Endometrial microvascular endothelial cells (primary cell): Measurements from ENCODE around the gene BMP8B. TPM values are rescaled to one million over a fixed set of nuclear protein-coding genes. Genes with fewer than 3 reads are reported as not detected.
"Not testable (repeated sequence)": the region's sequence is repeated elsewhere in the genome, so short reads cannot be mapped to it uniquely, and the experiment has no call there.

ENCODE experiments used
- in situ Hi-C: cut with HindIII; loops from 2 replicates; pipeline ENCODE4 v1.10.0; 2017; ENCODE audit warnings: low sequenced_read_pairs, low pct_unique_long_range_greater_than_20kb; ENCODE audit errors: inconsistent ontology term
- total RNA-seq: library from RNA; depleted of rRNA; stranded (reverse); fragments of >200 nt; gene quantifications from one replicate; pipeline ENCODE4 v1.2.3, GENCODE V29; 2015; ENCODE audit errors: inconsistent ontology term

The BMP8B gene
- total RNA-seq, 1 donor from 2014 or later: not detected

GRCh38 chr1:39782685-39783084, 6.0 kb downstream of the BMP8B start:
- in situ Hi-C loops: not testable (repeated sequence)

DNA sequence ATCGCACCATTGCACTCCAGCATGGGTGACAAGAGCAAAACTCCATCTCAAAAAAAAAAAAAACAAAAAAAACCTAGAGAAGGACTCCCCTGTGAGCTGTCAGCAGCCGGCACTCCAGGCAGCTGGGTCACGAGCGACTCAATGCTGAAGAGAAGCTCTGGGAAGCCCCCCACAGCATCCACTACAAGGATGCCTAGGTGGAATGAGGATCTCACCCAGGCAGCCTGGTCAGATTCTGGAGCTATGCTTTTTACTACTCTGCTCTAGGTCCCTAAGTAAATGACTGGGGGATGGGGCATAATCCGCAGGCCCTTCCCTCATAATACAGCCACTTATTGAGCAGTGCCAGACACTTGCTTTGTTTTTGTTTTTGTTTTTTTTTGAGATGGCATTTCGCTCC, 6.6 kb downstream of the BMP8B start:
- in situ Hi-C loops: no loop called here

GRCh38 chr1:39781349-39781715, 7.3 kb downstream of the BMP8B start:
- in situ Hi-C loops: no loop called here

- in situ Hi-C loops: no loop called here
Observed at GRCh38 chr1:39779821-39780220, 8.8 kb downstream of the BMP8B start.

DNA sequence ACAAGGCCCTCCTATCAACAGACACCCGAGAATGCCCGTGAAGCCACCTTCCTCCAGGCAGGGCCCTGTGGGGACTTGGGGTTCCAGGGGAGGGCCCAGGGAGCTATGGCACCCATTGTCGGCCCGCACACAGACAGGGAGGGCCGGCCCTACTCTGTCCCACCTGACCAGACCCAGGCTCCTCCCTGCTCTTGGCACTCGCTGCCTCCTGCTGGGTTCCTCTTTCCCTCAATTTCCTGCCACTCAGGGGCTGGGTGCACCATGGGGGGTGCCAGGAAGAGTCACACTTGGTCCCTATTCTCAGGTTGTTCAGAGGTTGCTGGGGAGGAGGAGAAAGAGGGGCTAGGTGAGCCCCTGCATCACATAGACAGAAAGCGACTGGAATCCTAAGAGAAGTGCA, 9.5 kb downstream of the BMP8B start:
- in situ Hi-C loops: no loop called here

GRCh38 chr1:39778463-39779099, 10.1 kb downstream of the BMP8B start:
- in situ Hi-C loops: not testable (repeated sequence)

DNA sequence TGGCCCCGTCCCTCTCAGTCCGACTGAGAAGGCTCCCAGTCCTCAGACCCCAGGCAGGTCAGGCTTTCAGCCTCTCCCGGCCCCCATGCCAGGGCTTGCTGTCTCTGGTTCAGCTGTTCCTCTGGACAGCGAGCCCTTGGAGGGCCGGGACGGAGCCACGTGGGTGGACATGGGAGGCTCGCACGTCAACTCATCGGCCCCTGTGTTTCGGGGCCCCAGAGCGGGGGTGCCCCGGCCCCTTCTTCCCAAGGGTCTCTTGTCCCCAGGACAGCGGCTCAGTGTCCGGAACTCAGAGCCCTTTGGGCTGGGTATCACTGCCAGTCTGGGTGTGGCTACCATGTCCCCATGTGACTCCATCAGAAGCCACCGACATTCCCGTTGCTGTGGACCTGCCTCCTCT, 10.8 kb downstream of the BMP8B start:
- in situ Hi-C loops: not testable (repeated sequence)

DNA sequence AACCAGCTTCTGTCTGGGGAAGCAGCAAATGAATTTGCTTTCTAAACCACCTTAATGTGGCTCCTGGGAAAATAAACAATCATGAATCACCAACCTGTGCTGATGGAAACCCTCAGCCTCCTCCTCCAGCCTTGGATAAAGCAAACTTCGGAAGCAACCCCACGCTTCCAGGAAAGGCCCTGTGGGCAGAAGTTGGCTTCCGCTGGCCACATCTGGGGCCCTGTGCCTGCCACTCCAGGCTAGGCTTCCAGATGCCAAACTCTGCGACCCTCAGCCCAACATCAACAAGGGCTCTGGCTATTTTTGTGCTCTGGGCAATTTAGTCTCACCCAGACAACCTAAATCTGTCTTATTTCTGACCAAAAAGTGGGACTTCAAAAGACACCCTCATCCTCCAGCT, 11.4 kb downstream of the BMP8B start:
- in situ Hi-C loops: no loop called here

DNA sequence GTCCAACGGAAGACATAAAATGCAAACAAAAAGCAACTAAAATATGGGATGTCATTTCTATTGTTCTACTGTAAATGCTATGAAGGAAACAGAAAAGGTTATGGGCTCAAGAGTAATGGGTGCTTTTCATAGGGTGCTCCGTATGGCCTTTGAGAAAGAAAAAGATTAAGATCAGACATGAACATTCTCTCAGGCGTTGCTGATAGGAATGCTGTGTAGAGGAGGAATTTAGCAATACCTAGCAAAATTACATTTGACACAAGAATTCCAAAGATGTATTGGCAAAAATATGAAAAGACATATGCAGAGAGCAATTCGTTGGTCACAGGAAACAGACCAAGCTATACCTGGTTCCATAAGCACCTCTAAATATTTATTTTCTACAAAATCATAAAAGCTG, 11.8 kb downstream of the BMP8B start:
- in situ Hi-C loops: no loop called here

- in situ Hi-C loops: no loop called here
Observed at GRCh38 chr1:39776400-39776713, 12.3 kb downstream of the BMP8B start.

DNA sequence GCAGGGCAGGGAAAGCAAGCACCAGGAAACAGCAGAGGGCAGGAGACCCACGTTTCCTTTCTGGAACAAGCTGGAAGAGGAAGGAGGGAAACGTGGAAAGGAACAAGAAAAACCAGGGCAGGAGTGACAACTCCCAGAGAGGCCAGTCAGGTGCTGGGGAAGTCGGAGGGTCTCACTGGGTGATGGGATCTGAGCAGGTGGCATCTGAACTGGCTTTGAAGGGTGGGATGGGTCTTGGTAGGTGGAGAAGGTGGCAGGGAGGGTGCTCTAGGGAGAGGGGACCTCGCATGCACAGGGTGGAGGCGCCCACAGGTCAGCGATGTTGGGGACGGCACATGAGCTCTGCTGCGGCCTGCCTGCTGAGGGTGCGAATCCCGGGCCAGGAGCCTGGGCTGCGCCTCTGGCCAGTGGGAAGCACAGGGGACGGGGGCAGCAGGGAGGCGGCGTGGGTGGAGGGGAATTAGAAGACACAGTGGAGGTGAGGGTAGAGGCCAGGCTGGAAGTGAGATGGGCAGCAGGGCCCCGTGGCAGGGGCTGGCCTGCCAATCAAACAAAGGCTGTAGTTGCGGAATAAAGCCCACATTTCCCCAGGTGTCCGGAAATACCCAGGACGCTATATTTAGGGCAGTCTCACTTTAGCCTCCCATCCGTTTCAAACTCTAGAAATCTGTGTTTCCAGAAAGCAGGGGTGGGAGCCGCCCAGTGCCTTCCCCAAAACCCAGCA, 12.8 kb downstream of the BMP8B start:
- in situ Hi-C loops: not testable (repeated sequence)

GRCh38 chr1:39775141-39775540, 13.5 kb downstream of the BMP8B start:
- in situ Hi-C loops: not testable (repeated sequence)

- in situ Hi-C loops: not testable (repeated sequence)
Observed at GRCh38 chr1:39773369-39773979, 15.2 kb downstream of the BMP8B start.

DNA sequence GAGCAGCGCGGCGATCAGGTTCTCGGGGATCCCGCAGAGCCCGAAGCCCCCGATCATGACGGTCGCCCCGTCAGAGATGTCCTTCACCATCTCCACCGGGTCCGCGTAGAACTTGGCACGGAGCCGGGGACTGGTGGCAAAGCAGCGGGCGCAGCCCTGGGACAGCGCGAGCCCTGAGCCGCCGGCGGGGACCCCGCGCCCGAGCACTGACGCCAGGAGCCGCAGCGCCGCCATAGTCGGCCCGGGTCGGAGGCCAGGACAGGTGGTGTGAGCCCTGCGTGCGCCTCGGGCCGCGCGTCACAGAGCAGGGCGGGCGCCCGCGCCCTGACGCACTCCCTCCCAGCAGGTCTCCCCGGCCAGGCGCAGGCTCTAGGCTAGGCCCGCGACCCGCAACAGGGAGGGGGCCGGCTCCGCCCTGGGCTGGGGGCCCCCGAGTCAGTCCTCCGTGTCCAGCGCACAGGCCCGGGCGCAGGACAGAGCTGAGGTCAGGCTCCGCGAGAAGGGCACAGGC, 17.6 kb downstream of the BMP8B start, which contains the start of gene OXCT2:
Gene OXCT2, minus strand, starts transcription at position 327 of the 511 bp plus-strand sequence. Its CDS starts 93 bp downstream, at position 234.
- in situ Hi-C loops: not testable (repeated sequence)

GRCh38 chr1:39770100-39771021, 18.3 kb downstream of the BMP8B start:
- in situ Hi-C loops: not testable (repeated sequence)

DNA sequence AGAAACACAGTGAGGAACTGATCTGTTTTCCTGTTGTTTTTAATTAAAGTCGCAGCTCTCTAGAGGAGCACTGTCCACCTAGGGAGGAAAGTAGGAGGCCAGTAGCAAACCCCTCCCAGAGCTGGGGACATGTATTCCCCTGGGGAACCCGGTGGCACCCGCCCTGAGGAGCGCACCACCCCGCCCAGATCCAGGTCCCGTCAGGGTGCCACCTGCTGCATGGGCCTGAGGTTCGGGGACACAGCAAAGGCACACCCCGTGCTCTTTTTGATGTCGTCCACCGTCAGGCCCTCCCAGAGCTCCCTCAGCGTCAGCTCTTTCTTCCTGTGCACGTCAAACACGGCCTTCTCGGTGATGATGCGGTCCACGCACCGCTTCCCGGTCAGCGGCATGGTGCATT, 19.2 kb downstream of the BMP8B start:
- in situ Hi-C loops: not testable (repeated sequence)

GRCh38 chr1:39766466-39766865, 22.2 kb downstream of the BMP8B start:
- in situ Hi-C loops: not testable (repeated sequence)

DNA sequence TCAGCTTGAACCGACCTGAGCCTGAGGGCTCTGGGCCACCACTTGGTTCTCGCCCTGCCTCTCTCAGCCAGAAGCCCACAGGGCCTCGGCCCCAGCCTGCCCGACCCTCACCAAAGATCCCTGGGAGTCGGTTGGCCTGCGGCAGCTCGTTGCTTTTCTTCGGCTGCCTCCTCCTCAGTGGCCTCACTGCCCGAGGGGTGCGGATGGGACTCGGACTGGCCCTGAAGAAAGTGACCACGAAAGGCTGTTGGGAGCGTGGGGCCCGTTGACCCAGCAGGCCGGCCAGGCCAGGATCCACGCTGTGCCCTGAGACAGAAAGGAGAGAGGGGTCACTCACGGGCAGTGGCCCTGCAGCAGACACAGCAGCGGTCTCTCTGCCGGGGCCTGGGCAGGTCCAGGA, 24.2 kb downstream of the BMP8B start:
- in situ Hi-C loops: not testable (repeated sequence)
